ENCODE results near the gene COLQ.
"Not testable (repeated sequence)": the region's sequence is repeated elsewhere in the genome, so short reads cannot be mapped to it uniquely, and the experiment has no call there.

The COLQ gene

GRCh38 chr3:15426579-15427118, 94.9 kb downstream of the COLQ start:
- no peak for DNase-seq (ENCODE audit: low spot score)

- DNase-seq (ENCODE audit: low spot score): no peak
These were observed 100.6 kb downstream of the COLQ start for GRCh38 chr3:15420871-15421270.

GRCh38 chr3:15410966-15411365, 110.5 kb downstream of the COLQ start:
- DNase-seq (ENCODE audit: low spot score): not testable (repeated sequence)

GRCh38 chr3:15409774-15410173, 111.7 kb downstream of the COLQ start:
- DNase-seq (ENCODE audit: low spot score): no peak

- no peak for DNase-seq (ENCODE audit: low spot score)
These were observed 112.3 kb downstream of the COLQ start for GRCh38 chr3:15409239-15409638.

- DNase-seq (ENCODE audit: low spot score): peak; percentile 58
These were observed 116.0 kb downstream of the COLQ start for GRCh38 chr3:15405448-15406050.

- no peak for DNase-seq (ENCODE audit: low spot score)
These were observed 116.7 kb downstream of the COLQ start for GRCh38 chr3:15404767-15405166.

- DNase-seq (ENCODE audit: low spot score): no peak
These were observed 117.5 kb downstream of the COLQ start for GRCh38 chr3:15403965-15404364.

GRCh38 chr3:15403495-15403894, 118.0 kb downstream of the COLQ start:
- DNase-seq (ENCODE audit: low spot score): no peak

GRCh38 chr3:15401936-15402335, 119.6 kb downstream of the COLQ start:
- DNase-seq (ENCODE audit: low spot score): no peak
